Smooth muscle cell of the umbilical artery (primary cell): Measurements from ENCODE around the gene TPTE2. TPM values are rescaled to one million over a fixed set of nuclear protein-coding genes. Genes with fewer than 3 reads are reported as not detected.

Source experiments
- total RNA-seq: library from RNA; depleted of rRNA; stranded (reverse); fragments of >200 nt; gene quantifications from 2 replicates; pipeline ENCODE4 v1.2.3, GENCODE V29; 2014

TPTE2 gene
- not detected in 2 replicates for total RNA-seq

DNA sequence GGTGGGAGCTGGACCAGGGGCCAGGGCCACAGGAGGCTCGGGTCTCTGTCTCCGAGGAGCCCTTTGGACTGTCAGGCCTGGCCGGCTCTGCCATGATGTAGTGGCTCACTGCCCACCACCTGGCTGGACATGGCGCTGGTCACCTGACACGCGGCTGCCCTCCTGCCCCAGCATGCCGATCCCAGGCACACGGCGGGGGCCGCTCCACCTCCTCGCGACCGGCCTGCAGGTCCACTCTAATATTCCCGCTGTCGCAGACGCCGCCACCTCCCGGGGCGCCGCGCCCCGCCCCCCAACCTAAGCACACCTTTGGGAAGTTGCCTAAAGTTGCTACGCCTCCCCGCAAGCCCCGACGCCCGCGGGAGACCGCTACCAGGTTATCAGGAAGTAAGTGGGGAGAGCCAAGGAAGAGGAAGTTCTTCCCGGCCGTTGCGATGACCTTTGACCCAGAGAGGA lies at the start of gene TPTE2:
Gene TPTE2, minus strand, starts transcription at position 406 of the 456 bp plus-strand sequence. CDS start 58,298 bp downstream, outside the sequence.

Other genes starting within 250 kb of the TPTE2 start
- 19.3 and 22.8 TPM in 2 replicates for gene MPHOSPH8, start 72.1 kb upstream of the TPTE2 start, total RNA-seq
- 57.3 and 63.9 TPM in 2 replicates for gene PSPC1, start 221.4 kb upstream of the TPTE2 start, total RNA-seq